Esophagus muscularis mucosa (tissue), 4 donors: ENCODE data around the gene WBP1L. TPM values are rescaled to one million over a fixed set of nuclear protein-coding genes. Genes with fewer than 3 reads are reported as not detected.

Source experiments
- DNase-seq: peaks from one replicate; pipeline ENCODE4 v3.0.0-alpha.2; 2017; ENCODE audit errors: extremely low spot score
- H3K27ac ChIP-seq, 4 donors: fragments of 200-600 bp; sonication (generic); replicated peaks in 1 of 4; 1 replicate in 3 of 4; 2 replicates in 1 of 4; pipeline ENCODE4 v1.5.1; 2016 to 2019; ENCODE audit warnings: mild to moderate bottlenecking in 1 of 4
- H3K27me3 ChIP-seq, 4 donors: fragments of 200-600 bp; sonication (generic); one replicate each; pipeline versions ENCODE4 v1.5.1 to v1.6.0; 2016 to 2019
- H3K36me3 ChIP-seq, 4 donors: fragments of 200-600 bp; sonication (generic); one replicate each; pipeline ENCODE4 v1.5.1; 2016 to 2019
- H3K4me1 ChIP-seq, 4 donors: fragments of 200-600 bp; sonication (generic); one replicate each; pipeline ENCODE4 v1.5.1; 2016 to 2019
- H3K4me3 ChIP-seq, 4 donors: fragments of 200-600 bp; sonication (generic); 1 replicate in 2 of 4; 2 replicates in 2 of 4; pipeline ENCODE4 v1.5.1; 2016 to 2019; ENCODE audit warnings: mild to moderate bottlenecking in 4 of 4, moderate library complexity in 1 of 4
- H3K9me3 ChIP-seq, 4 donors: fragments of 200-600 bp; sonication (generic); 1 replicate in 3 of 4; 2 replicates in 1 of 4; pipeline ENCODE4 v1.5.1; 2016 to 2019
- EP300 ChIP-seq: sonication (generic); formaldehyde crosslinking; IDR thresholded peaks from one replicate; pipeline ENCODE4 v1.6.1; 2017; ENCODE audit warnings: antibody characterized with exemption
- POLR2A ChIP-seq: fragments of 450-650 bp; IDR thresholded peaks from one replicate; pipeline ENCODE4 v1.6.1; 2017; ENCODE audit warnings: antibody characterized with exemption, moderate library complexity, mild to moderate bottlenecking, low read depth
- POLR2AphosphoS5 ChIP-seq, 2 donors: sonication (generic); formaldehyde crosslinking; IDR thresholded peaks; one replicate each; pipeline ENCODE4 v1.6.1; 2017; ENCODE audit warnings: antibody characterized with exemption in 2 of 2
- WGBS: methylation state at CpG from one replicate; pipeline ENCODE4 v1.1.5; 2018; 5-methylcytosine and 5-hydroxymethylcytosine counted together
- intact Hi-C: fragments of 100-400 bp; cut with DNase I; formaldehyde crosslinking; loops from one replicate; pipeline ENCODE4 v1.15.1; 2023
- total RNA-seq, 4 donors: library from RNA; depleted of rRNA; stranded (reverse); fragments of >200 nt; gene quantifications; one replicate each; pipeline versions ENCODE4 v1.1.0 to v1.2.1, GENCODE V29; 2016
- TF ChIP-seq, protein P1 (sequence below), 3 experiments: fragments of 200-600 bp in 2 of 3; fragments of 450-650 bp in 1 of 3; sonication (generic) in 2 of 3; IDR thresholded peaks; one replicate each; pipeline ENCODE4 v1.5.1; 2017 to 2019; ENCODE audit warnings: antibody characterized with exemption in 3 of 3, mild to moderate bottlenecking in 2 of 3, moderate library complexity in 1 of 3

The WBP1L gene
- total RNA-seq, 4 donors from 2014 or later = 88.5 to 147 (median 112) TPM

DNA sequence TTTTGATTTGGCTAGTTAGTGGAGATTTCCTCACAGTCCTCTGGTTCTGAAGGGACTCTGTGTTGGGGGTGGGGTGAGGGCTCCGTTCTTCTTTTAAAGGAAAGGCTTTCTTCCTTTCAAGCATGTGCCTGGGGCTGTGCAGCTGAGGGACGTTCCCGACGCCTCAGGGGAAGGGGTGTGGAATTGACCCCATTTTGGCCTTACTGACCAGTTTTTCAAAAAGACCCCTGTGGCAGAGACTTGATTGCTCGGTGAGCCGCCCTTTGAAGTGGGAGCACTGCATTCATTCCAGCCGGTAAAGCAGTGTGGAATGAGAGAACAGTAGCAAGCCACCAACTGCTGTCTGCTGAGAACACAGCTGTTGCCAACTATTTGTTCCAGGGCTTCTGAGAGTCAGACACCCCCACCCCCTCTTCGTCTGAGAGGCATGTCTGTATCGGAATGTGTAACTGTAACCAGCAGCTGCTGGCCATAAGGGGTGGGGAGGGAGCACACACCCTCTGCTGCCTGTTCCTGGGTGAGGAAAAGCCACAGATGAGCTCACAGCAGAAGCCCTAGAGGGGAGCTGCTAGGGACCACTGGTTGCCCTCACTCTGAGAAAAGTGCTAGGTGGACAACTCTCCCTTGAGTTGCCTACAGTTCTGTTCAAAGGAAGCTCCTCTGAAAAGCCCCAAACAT lies 33.2 kb downstream of the WBP1L start:
- Histone ChIP-seq H3K4me1 (peaks cover 90 to 100% (median 100%) of the 10 kb centered on the region in 4 donors), H3K9me3 (no peaks in the 10 kb centered on the region), H3K36me3 (no peaks in the 10 kb centered on the region), H3K4me3 (peak overlapping the region; percentile 42 to 56 (median 52)), H3K27me3 (no peaks in the 10 kb centered on the region), H3K27ac (peak overlapping the region; percentile 89 to 94 (median 92))
- WGBS = 5% methylated on average over 9 of the region's 9 CpGs
- intact Hi-C loops = no loop called here
- TF ChIP-seq, protein P1, sequence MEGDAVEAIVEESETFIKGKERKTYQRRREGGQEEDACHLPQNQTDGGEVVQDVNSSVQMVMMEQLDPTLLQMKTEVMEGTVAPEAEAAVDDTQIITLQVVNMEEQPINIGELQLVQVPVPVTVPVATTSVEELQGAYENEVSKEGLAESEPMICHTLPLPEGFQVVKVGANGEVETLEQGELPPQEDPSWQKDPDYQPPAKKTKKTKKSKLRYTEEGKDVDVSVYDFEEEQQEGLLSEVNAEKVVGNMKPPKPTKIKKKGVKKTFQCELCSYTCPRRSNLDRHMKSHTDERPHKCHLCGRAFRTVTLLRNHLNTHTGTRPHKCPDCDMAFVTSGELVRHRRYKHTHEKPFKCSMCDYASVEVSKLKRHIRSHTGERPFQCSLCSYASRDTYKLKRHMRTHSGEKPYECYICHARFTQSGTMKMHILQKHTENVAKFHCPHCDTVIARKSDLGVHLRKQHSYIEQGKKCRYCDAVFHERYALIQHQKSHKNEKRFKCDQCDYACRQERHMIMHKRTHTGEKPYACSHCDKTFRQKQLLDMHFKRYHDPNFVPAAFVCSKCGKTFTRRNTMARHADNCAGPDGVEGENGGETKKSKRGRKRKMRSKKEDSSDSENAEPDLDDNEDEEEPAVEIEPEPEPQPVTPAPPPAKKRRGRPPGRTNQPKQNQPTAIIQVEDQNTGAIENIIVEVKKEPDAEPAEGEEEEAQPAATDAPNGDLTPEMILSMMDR (IDR thresholded peaks at IDR 0.05) = no peak
- TF ChIP-seq POLR2AphosphoS5 (IDR thresholded peaks at IDR 0.05) (peak in 1 of 2 donors; percentile 93), POLR2A (peak; percentile 59), EP300 (peak; percentile 84)
- DNase-seq = peak; percentile 97

DNA sequence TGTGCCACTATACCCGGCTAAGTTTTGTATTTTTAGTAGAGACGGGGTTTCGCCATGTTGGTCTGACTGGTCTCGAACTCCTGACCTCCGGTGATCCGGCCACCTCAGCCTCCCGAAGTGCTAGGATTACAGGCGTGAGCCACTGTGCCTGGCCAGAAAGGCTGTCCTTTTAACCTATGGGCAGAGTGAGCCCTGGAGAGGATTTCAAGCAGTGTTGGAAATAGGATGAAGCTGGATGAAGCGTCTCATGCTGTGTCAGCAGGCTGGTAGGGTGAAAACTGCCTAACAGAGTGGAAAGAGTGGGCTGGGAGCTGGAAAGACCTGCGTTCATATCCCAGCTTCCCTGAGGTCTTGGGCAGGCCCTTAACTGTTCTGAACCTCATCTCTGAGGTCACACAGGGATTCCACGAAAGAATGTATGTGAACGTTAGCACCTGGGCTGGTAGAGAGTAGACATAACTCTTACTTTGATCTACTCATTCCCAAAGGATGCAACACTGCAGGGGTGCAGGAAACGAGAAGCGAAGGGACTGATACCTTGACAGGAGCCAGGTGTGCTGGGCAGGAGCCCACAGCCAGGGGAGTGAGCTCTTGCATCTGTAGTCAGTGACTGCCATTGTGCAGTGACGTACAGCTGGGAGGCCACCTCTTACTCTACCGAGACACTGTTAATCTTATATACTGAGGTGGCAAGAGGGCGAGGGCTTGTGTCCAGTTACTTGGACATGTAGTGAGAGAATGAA lies 34.1 kb downstream of the WBP1L start:
- Histone ChIP-seq H3K4me3 (peak overlapping the region; percentile 42 to 56 (median 52)), H3K27ac (peak overlapping the region; percentile 89 to 94 (median 92)), H3K36me3 (no peaks in the 10 kb centered on the region), H3K4me1 (peaks cover 93 to 100% (median 100%) of the 10 kb centered on the region in 4 donors), H3K9me3 (no peaks in the 10 kb centered on the region), H3K27me3 (no peaks in the 10 kb centered on the region)
- DNase-seq = no peak
- intact Hi-C loops = loop anchor here (2.0 kb wide), 1 partner anchor 33 kb away; no protein-coding TSS in a partner anchor
- WGBS = 51% methylated on average over 17 of the region's 17 CpGs
- TF ChIP-seq, protein P1 (IDR thresholded peaks at IDR 0.05) = no peak
- TF ChIP-seq POLR2A (no peak), EP300 (no peak), POLR2AphosphoS5 (IDR thresholded peaks at IDR 0.05) (no peak)

DNA sequence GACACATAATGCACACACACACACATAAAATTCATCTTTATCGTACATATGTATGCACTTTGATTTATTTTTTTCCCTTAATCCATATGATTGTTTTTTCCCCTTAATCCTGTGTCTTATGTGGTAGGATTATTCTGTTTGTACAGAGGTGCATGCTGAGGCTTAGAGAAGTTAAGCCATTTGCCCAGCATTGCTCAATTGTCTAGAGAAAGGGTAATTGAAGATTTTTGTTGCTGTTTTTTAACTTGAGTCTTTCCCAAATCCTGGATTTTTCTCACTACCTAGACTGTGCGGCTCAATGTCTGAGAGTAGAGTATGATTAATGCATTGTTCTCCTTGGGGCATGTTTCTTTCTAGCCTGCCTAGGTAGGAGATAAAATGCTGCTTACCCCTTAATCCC lies 35.0 kb downstream of the WBP1L start:
- WGBS = 90% methylated on average over 2 of the region's 2 CpGs
- intact Hi-C loops = loop anchor here (2.0 kb wide), 1 partner anchor 34 kb away; no protein-coding TSS in a partner anchor
- Histone ChIP-seq H3K4me3 (no peak overlapping the region), H3K36me3 (no peaks in the 10 kb centered on the region), H3K27ac (peak overlapping the region; percentile 89 to 94 (median 92)), H3K9me3 (no peaks in the 10 kb centered on the region), H3K4me1 (peaks cover 91 to 100% (median 100%) of the 10 kb centered on the region in 4 donors), H3K27me3 (no peaks in the 10 kb centered on the region)
- TF ChIP-seq, protein P1 (IDR thresholded peaks at IDR 0.05) = no peak
- no peak for TF ChIP-seq POLR2A
- DNase-seq = no peak

DNA sequence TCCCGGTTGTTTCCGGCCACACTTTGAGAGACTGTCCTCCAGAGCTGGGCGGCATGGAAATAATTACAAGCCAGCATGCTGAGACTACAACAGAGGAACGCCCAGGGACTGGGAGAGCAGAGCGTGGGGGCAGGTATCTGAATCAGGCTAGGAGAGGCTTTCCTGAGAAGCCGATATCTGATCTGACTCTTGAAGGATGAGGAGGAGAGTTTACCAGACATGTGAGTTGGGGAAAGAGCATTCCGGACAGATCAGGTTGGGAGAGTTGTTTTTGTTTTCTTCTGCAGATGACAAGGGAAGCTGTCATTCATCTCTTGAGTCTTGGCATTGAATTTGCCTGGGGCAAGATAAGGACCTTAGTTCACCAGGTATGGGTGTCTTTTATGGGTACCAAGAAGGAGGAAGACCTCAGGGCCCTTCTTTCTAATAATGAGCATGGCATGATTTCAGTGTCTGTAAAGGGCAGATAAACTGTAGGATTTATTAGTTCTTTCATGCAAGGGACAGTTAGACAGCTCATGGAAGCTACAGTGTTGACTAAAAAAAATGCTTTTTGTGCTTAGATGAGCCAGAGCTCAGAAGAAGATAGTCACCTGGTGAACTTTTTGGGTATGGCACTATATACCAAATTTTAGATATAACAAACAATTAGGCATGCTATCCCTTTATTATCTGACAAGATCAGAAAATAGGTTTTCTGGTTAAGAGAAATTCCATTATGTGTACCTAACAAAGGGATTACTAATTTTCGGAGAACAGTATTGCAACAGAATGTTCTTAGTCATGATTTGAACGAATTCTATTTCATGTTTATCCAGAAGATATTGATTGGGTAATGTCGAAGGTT lies 36.2 kb downstream of the WBP1L start:
- H3K27ac ChIP-seq = peak overlapping the region; percentile 89 to 94 (median 92)
- H3K27me3 ChIP-seq = no peaks in the 10 kb centered on the region
- DNase-seq = no peak
- H3K36me3 ChIP-seq = no peaks in the 10 kb centered on the region
- TF ChIP-seq EP300 (no peak), POLR2AphosphoS5 (IDR thresholded peaks at IDR 0.05) (no peak), POLR2A (no peak)
- TF ChIP-seq, protein P1 (IDR thresholded peaks at IDR 0.05) = no peak
- no peak overlapping the region for H3K4me3 ChIP-seq
- peaks cover 91 to 100% (median 99%) of the 10 kb centered on the region in 4 donors for H3K4me1 ChIP-seq
- no peaks in the 10 kb centered on the region for H3K9me3 ChIP-seq
- 71% methylated on average over 9 of the region's 10 CpGs for WGBS
- intact Hi-C loops = loop anchor here (2.0 kb wide), 1 partner anchor 35 kb away; no protein-coding TSS in a partner anchor
